Loucy (cell line): Measurements from ENCODE around the gene MALT1.

Source experiments
- EZH2phosphoT487 ChIP-seq: fragments of 200-600 bp; IDR thresholded peaks from 2 replicates; pipeline ENCODE4 v1.6.1; 2018; ENCODE audit warnings: antibody characterized with exemption, mild to moderate bottlenecking, moderate library complexity, borderline replicate concordance
- TF ChIP-seq, protein P1 (sequence below): fragments of 200-600 bp; sonication (generic); conservative IDR thresholded peaks from 2 replicates; pipeline ENCODE4 v1.5.1; 2014; ENCODE audit warnings: mild to moderate bottlenecking, antibody characterized with exemption, low read length

DNA sequence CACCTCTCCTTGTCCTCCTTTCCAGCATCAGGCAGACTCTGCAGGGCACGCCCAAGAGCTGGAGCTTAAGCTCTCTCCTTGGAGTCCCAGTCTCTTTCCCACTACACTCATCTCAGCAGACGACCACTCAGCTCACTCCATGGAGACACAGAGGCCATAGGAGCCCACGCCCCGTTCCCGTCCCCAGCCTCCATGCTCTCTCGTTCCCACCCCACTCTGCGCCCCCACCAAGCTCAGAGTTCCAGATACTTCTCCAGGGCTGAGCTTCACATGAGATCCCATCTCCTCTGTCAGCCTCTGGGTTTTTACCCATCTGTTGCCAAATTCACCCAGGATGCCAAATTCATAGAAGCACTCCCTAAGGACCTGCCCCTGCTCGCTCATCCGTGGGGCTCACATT is 87.3 kb downstream of the MALT1 start:
- TF ChIP-seq, protein P1, sequence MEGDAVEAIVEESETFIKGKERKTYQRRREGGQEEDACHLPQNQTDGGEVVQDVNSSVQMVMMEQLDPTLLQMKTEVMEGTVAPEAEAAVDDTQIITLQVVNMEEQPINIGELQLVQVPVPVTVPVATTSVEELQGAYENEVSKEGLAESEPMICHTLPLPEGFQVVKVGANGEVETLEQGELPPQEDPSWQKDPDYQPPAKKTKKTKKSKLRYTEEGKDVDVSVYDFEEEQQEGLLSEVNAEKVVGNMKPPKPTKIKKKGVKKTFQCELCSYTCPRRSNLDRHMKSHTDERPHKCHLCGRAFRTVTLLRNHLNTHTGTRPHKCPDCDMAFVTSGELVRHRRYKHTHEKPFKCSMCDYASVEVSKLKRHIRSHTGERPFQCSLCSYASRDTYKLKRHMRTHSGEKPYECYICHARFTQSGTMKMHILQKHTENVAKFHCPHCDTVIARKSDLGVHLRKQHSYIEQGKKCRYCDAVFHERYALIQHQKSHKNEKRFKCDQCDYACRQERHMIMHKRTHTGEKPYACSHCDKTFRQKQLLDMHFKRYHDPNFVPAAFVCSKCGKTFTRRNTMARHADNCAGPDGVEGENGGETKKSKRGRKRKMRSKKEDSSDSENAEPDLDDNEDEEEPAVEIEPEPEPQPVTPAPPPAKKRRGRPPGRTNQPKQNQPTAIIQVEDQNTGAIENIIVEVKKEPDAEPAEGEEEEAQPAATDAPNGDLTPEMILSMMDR, result no peak
- no peak for TF ChIP-seq EZH2phosphoT487
